Measurements from ENCODE around the gene MMP25. TPM values are rescaled to one million over a fixed set of nuclear protein-coding genes. Genes with fewer than 3 reads are reported as not detected.

The MMP25 gene
- total and polyA plus RNA-seq, 9 of the 15 experiments (the other 6 are each of a cell fraction or from before 2014, with no cell fraction given) = 0.03 to 0.04 TPM; not detected in 7

- TF ChIP-seq, protein P1, sequence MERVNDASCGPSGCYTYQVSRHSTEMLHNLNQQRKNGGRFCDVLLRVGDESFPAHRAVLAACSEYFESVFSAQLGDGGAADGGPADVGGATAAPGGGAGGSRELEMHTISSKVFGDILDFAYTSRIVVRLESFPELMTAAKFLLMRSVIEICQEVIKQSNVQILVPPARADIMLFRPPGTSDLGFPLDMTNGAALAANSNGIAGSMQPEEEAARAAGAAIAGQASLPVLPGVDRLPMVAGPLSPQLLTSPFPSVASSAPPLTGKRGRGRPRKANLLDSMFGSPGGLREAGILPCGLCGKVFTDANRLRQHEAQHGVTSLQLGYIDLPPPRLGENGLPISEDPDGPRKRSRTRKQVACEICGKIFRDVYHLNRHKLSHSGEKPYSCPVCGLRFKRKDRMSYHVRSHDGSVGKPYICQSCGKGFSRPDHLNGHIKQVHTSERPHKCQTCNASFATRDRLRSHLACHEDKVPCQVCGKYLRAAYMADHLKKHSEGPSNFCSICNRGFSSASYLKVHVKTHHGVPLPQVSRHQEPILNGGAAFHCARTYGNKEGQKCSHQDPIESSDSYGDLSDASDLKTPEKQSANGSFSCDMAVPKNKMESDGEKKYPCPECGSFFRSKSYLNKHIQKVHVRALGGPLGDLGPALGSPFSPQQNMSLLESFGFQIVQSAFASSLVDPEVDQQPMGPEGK (CRISPR knock-in tag; IDR thresholded peaks at IDR 0.05; ENCODE audit: borderline replicate concordance) = no peak
- TF ChIP-seq, protein P2, sequence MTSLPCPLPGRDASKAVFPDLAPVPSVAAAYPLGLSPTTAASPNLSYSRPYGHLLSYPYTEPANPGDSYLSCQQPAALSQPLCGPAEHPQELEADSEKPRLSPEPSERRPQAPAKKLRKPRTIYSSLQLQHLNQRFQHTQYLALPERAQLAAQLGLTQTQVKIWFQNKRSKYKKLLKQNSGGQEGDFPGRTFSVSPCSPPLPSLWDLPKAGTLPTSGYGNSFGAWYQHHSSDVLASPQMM (CRISPR knock-in tag; IDR thresholded peaks at IDR 0.05) = no peak
- TF ChIP-seq PHB (CRISPR knock-in tag; IDR thresholded peaks at IDR 0.05) (no peak), TCF3 (CRISPR knock-in tag; IDR thresholded peaks at IDR 0.05) (no peak), DPF2 (IDR thresholded peaks at IDR 0.05) (no peak), ZBTB1 (CRISPR knock-in tag; IDR thresholded peaks at IDR 0.05; ENCODE audit: borderline replicate concordance, low read depth) (no peak; the same call in 1 of the 2 replicates), KLF13 (tag; IDR thresholded peaks at IDR 0.05; ENCODE audit: borderline replicate concordance, low read depth) (peak; percentile 55), TBL1XR1 (IDR thresholded peaks at IDR 0.05; ENCODE audit: low read length in 2 of 2) (peak in 1 of 2 experiments; percentile 59; a peak in 1 of 4 replicates), GABPB2 (CRISPR knock-in tag; conservative IDR thresholded peaks at IDR 0.05) (no peak), KLF16 (IDR thresholded peaks at IDR 0.05) (0 out of 2 replicates have a peak, but pooled peaks have one; percentile 14), NFATC3 (IDR thresholded peaks at IDR 0.05) (no peak), HDAC8 (tag; IDR thresholded peaks at IDR 0.05) (no peak), POLR2G (IDR thresholded peaks at IDR 0.05; ENCODE audit: low read depth, low read length) (peak; percentile 82), HCFC1 (IDR thresholded peaks at IDR 0.05; ENCODE audit: low read depth, low read length) (peak; percentile 32), MEF2A (IDR thresholded peaks at IDR 0.05; ENCODE audit: control insufficient read depth, low read depth, low read length) (no peak), ZNF140 (CRISPR knock-in tag; IDR thresholded peaks at IDR 0.05) (no peak), POU5F1 (IDR thresholded peaks at IDR 0.05; ENCODE audit: borderline replicate concordance, low read depth, low read length, partially characterized antibody) (no peak), ATF4 (CRISPR knock-in tag; IDR thresholded peaks at IDR 0.05) (no peak), ZNF197 (CRISPR knock-in tag; IDR thresholded peaks at IDR 0.05; ENCODE audit: low read depth) (no peak)
- TF ChIP-seq, protein P3, sequence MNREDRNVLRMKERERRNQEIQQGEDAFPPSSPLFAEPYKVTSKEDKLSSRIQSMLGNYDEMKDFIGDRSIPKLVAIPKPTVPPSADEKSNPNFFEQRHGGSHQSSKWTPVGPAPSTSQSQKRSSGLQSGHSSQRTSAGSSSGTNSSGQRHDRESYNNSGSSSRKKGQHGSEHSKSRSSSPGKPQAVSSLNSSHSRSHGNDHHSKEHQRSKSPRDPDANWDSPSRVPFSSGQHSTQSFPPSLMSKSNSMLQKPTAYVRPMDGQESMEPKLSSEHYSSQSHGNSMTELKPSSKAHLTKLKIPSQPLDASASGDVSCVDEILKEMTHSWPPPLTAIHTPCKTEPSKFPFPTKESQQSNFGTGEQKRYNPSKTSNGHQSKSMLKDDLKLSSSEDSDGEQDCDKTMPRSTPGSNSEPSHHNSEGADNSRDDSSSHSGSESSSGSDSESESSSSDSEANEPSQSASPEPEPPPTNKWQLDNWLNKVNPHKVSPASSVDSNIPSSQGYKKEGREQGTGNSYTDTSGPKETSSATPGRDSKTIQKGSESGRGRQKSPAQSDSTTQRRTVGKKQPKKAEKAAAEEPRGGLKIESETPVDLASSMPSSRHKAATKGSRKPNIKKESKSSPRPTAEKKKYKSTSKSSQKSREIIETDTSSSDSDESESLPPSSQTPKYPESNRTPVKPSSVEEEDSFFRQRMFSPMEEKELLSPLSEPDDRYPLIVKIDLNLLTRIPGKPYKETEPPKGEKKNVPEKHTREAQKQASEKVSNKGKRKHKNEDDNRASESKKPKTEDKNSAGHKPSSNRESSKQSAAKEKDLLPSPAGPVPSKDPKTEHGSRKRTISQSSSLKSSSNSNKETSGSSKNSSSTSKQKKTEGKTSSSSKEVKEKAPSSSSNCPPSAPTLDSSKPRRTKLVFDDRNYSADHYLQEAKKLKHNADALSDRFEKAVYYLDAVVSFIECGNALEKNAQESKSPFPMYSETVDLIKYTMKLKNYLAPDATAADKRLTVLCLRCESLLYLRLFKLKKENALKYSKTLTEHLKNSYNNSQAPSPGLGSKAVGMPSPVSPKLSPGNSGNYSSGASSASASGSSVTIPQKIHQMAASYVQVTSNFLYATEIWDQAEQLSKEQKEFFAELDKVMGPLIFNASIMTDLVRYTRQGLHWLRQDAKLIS (CRISPR knock-in tag; IDR thresholded peaks at IDR 0.05) = no peak
These were observed 12.8 kb downstream of the MMP25 start (continued) for GRCh38 chr16:3059041-3059722.

All from K562 (cell line).